ENCODE data around the gene SH2D7.

The SH2D7 gene

GRCh38 chr15:78061963-78062427 lies 30.4 kb upstream of the SH2D7 start:
- DNase-seq (ENCODE audit: low spot score): no peak

- no peak for DNase-seq (ENCODE audit: low spot score)
Observed at GRCh38 chr15:78063217-78063616, 29.1 kb upstream of the SH2D7 start.

GRCh38 chr15:78063970-78064385 lies 28.4 kb upstream of the SH2D7 start:
- DNase-seq (ENCODE audit: low spot score): no peak

- DNase-seq (ENCODE audit: low spot score): no peak
Observed at GRCh38 chr15:78064544-78064943, 27.8 kb upstream of the SH2D7 start.

- DNase-seq (ENCODE audit: low spot score): peak; percentile 92
Observed at GRCh38 chr15:78065284-78065872, 27.0 kb upstream of the SH2D7 start.

GRCh38 chr15:78065973-78066946 lies 26.1 kb upstream of the SH2D7 start:
- no peak for DNase-seq (ENCODE audit: low spot score)

GRCh38 chr15:78067328-78068228 lies 24.8 kb upstream of the SH2D7 start:
- no peak for DNase-seq (ENCODE audit: low spot score)

- no peak for DNase-seq (ENCODE audit: low spot score)
Observed at GRCh38 chr15:78069052-78069414, 23.3 kb upstream of the SH2D7 start.

GRCh38 chr15:78069462-78070029 lies 22.8 kb upstream of the SH2D7 start:
- DNase-seq (ENCODE audit: low spot score): no peak

- DNase-seq (ENCODE audit: low spot score): no peak
Observed at GRCh38 chr15:78070049-78070700, 22.2 kb upstream of the SH2D7 start.

GRCh38 chr15:78071383-78071782 lies 21.0 kb upstream of the SH2D7 start:
- no peak for DNase-seq (ENCODE audit: low spot score)

- peak; percentile 58 for DNase-seq (ENCODE audit: low spot score)
Observed at GRCh38 chr15:78072080-78072892, 20.1 kb upstream of the SH2D7 start.

- no peak for DNase-seq (ENCODE audit: low spot score)
Observed at GRCh38 chr15:78073046-78073787, 19.1 kb upstream of the SH2D7 start.

GRCh38 chr15:78075490-78076230 lies 16.7 kb upstream of the SH2D7 start:
- DNase-seq (ENCODE audit: low spot score): peak; percentile 58

- no peak for DNase-seq (ENCODE audit: low spot score)
Observed at GRCh38 chr15:78076231-78077052, 15.9 kb upstream of the SH2D7 start.

GRCh38 chr15:78077053-78077870 lies 15.1 kb upstream of the SH2D7 start, which contains the start of gene TBC1D2B:
Gene TBC1D2B (minus strand): TSS chr15:78077711. CDS start chr15:78077652, 59 bp downstream.
- DNase-seq (ENCODE audit: low spot score): peak; percentile 89

- DNase-seq (ENCODE audit: low spot score): no peak
Observed at GRCh38 chr15:78077871-78078210, 14.5 kb upstream of the SH2D7 start.

Data from GM03348 (cell line).